Spleen (tissue), 7 donors: ENCODE measurements around the gene JARID2.

Source experiments
- POLR2A ChIP-seq, 3 donors: fragments of 450-650 bp; IDR thresholded peaks; one replicate each; pipeline ENCODE4 v1.5.1; 2017; ENCODE audit warnings: antibody characterized with exemption in 3 of 3, mild to moderate bottlenecking in 1 of 3
- TF ChIP-seq, protein P1 (sequence below), 11 experiments: fragments of 200-600 bp in 7 of 11; fragments of 450-650 bp in 4 of 11; sonication (generic) in 4 of 11; IDR thresholded peaks in 8 of 11; conservative IDR thresholded peaks in 3 of 11; 1 replicate in 7 of 11; 2 replicates in 4 of 11; pipeline versions ENCODE4 v1.4.0 to v1.8.0; 2016 to 2021; ENCODE audit warnings: antibody characterized with exemption in 11 of 11, inconsistent platforms in 4 of 11, mild to moderate bottlenecking in 1 of 11
- donor health status: DM: no; HTN: no; CAD: no; lungs with moderate emphysema.
- donor health status: DM: no; HTN: no; CAD: no.
- donor health status: DM: no; HTN: no; CAD: no.

DNA sequence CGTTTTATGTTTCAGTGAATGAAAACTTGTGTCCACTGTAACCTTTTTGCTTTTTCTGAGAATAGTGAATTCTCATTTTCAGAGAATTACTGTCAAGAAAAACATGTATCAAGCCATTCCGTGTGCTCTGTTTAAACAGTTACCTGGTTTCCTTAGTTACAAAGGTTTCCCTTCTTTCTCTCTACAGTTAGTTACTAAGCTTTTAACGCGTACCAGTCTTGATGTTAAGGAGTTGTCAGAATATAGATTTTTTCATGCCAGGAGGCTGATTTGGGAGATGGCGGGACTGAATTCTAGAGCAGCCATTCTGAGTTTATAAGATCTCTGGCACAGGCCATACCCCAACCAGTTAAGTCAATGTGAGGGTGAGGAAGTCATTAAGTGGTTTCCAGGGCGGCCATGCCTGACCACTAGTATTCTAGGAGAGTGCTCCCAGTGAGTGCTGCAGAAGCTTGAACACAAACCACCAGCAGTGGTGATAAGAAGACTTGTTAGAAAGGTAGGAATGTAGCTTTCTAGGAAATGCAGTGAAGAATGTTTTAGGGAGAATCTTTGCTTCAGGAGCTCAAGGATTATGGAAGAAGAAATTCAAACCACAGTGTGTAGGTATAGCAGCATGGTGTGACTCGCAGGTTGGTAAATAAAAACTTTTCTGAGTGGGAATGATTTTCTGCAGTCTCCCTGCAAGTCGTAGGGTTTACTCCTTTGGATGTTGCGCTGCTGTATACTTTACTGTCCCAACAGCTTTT, 112.9 kb downstream of the JARID2 start:
- TF ChIP-seq, protein P1, sequence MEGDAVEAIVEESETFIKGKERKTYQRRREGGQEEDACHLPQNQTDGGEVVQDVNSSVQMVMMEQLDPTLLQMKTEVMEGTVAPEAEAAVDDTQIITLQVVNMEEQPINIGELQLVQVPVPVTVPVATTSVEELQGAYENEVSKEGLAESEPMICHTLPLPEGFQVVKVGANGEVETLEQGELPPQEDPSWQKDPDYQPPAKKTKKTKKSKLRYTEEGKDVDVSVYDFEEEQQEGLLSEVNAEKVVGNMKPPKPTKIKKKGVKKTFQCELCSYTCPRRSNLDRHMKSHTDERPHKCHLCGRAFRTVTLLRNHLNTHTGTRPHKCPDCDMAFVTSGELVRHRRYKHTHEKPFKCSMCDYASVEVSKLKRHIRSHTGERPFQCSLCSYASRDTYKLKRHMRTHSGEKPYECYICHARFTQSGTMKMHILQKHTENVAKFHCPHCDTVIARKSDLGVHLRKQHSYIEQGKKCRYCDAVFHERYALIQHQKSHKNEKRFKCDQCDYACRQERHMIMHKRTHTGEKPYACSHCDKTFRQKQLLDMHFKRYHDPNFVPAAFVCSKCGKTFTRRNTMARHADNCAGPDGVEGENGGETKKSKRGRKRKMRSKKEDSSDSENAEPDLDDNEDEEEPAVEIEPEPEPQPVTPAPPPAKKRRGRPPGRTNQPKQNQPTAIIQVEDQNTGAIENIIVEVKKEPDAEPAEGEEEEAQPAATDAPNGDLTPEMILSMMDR (IDR thresholded peaks at IDR 0.05 in 8 of 11, conservative IDR thresholded peaks at IDR 0.05 in 3 of 11), result no peak
- TF ChIP-seq POLR2A (IDR thresholded peaks at IDR 0.05), result no peak
